Measurements from ENCODE around the gene ZNF689.

Gene ZNF689

GRCh38 chr16:30633526-30633925 is 23.3 kb upstream of the ZNF689 start:
- no peak for TF ChIP-seq REST (IDR thresholded peaks at IDR 0.05; ENCODE audit: insufficient read depth in 1 of 2, low read depth in 2 of 2, low read length in 2 of 2)
- no peak for TF ChIP-seq FOXP2 (optimal IDR thresholded peaks at IDR 0.05; ENCODE audit: borderline replicate concordance, extremely low read depth, extremely low read length, insufficient read depth)
- no peak for TF ChIP-seq TAF1 (IDR thresholded peaks at IDR 0.05; ENCODE audit: borderline replicate concordance, insufficient read depth, low read length)
- TF ChIP-seq SIN3A (IDR thresholded peaks at IDR 0.05; ENCODE audit: borderline replicate concordance, insufficient read depth, low read length), result no peak
- TF ChIP-seq POLR2AphosphoS5 (IDR thresholded peaks at IDR 0.05; ENCODE audit: low read depth, low read length), result no peak

DNA sequence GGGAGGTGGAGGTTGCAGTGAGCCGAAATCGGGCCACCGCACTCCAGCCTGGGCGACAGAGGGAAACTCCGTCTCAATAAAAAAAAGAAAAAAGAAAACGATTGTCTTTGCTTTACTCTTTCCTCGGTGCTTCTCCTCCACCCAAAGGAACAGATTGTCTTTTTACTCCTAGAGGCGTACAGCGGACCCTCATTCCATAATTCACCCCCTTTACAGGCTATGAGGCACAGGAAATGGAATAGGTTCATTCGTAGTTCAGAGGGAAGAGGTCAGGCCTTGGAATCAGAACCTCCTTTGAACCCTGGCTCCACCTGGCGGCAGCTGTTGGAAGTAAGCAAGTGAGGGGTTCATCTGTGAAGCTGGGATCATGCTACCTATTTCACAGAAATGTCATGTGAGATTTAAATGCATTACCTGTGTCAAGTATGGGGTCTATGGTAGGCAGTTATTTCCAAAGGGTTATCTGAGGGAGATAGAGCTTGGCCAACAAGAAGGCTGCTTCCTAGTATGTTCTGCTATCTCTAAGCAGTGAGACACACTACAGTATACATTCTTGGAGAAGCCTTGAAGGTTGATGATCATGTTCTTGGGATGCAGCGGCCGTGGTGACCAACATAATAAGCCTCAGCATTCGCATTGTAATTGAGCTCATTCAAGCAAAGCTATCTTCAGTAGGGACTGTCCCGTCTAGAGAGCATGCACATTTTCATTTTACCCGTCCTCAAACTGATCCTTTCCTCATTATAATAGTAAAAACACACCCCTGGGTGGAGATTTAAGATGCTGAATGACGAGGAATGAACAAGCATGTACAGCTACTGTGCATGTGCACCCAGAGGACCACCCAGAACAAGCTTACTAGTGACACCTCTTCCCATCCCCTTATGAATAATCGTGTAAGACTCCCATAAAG is 18.7 kb upstream of the ZNF689 start:
- TF ChIP-seq REST (IDR thresholded peaks at IDR 0.05; ENCODE audit: insufficient read depth in 1 of 2, low read depth in 2 of 2, low read length in 2 of 2) (no peak), FOXP2 (optimal IDR thresholded peaks at IDR 0.05; ENCODE audit: borderline replicate concordance, extremely low read depth, extremely low read length, insufficient read depth) (no peak), TAF1 (IDR thresholded peaks at IDR 0.05; ENCODE audit: borderline replicate concordance, insufficient read depth, low read length) (no peak), SIN3A (IDR thresholded peaks at IDR 0.05; ENCODE audit: borderline replicate concordance, insufficient read depth, low read length) (no peak), POLR2AphosphoS5 (IDR thresholded peaks at IDR 0.05; ENCODE audit: low read depth, low read length) (no peak)

GRCh38 chr16:30626236-30626635 is 16.0 kb upstream of the ZNF689 start:
- TF ChIP-seq TAF1 (IDR thresholded peaks at IDR 0.05; ENCODE audit: borderline replicate concordance, insufficient read depth, low read length) (no peak), FOXP2 (optimal IDR thresholded peaks at IDR 0.05; ENCODE audit: borderline replicate concordance, extremely low read depth, extremely low read length, insufficient read depth) (no peak), POLR2AphosphoS5 (IDR thresholded peaks at IDR 0.05; ENCODE audit: low read depth, low read length) (no peak), SIN3A (IDR thresholded peaks at IDR 0.05; ENCODE audit: borderline replicate concordance, insufficient read depth, low read length) (no peak), REST (IDR thresholded peaks at IDR 0.05; ENCODE audit: insufficient read depth in 1 of 2, low read depth in 2 of 2, low read length in 2 of 2) (no peak)

GRCh38 chr16:30623536-30624283 is 13.5 kb upstream of the ZNF689 start:
- TF ChIP-seq REST (IDR thresholded peaks at IDR 0.05; ENCODE audit: insufficient read depth in 1 of 2, low read depth in 2 of 2, low read length in 2 of 2) (no peak), SIN3A (IDR thresholded peaks at IDR 0.05; ENCODE audit: borderline replicate concordance, insufficient read depth, low read length) (no peak), TAF1 (IDR thresholded peaks at IDR 0.05; ENCODE audit: borderline replicate concordance, insufficient read depth, low read length) (no peak), FOXP2 (optimal IDR thresholded peaks at IDR 0.05; ENCODE audit: borderline replicate concordance, extremely low read depth, extremely low read length, insufficient read depth) (no peak), POLR2AphosphoS5 (IDR thresholded peaks at IDR 0.05; ENCODE audit: low read depth, low read length) (no peak)
